Stimulated activated CD8-positive, alpha-beta memory T cell treated with anti-CD3 and anti-CD28 coated beads, Interleukin-4, amount 100 ng/mL, for 48 hours (primary cell): ENCODE data around the gene NMT1.

Source experiments
- DNase-seq: peaks from one replicate; pipeline ENCODE4 v3.0.0-alpha.2; 2020

NMT1 gene

GRCh38 chr17:45106582-45106981 lies 45.5 kb downstream of the NMT1 start:
- no peak for DNase-seq

- DNase-seq: no peak
Measured at GRCh38 chr17:45107293-45108010, 46.3 kb downstream of the NMT1 start.

GRCh38 chr17:45108051-45108450 lies 46.9 kb downstream of the NMT1 start:
- no peak for DNase-seq

- no peak for DNase-seq
Measured at GRCh38 chr17:45108595-45109521, 47.7 kb downstream of the NMT1 start.

GRCh38 chr17:45110676-45111611 lies 49.8 kb downstream of the NMT1 start:
- no peak for DNase-seq

GRCh38 chr17:45111850-45112249 lies 50.7 kb downstream of the NMT1 start:
- no peak for DNase-seq

GRCh38 chr17:45112559-45113423 lies 51.7 kb downstream of the NMT1 start:
- no peak for DNase-seq

- no peak for DNase-seq
Measured at GRCh38 chr17:45113424-45113754, 52.3 kb downstream of the NMT1 start.

- no peak for DNase-seq
Measured at GRCh38 chr17:45114117-45114932, 53.2 kb downstream of the NMT1 start.

GRCh38 chr17:45115015-45115625 lies 54.0 kb downstream of the NMT1 start:
- no peak for DNase-seq

- DNase-seq: no peak
Measured at GRCh38 chr17:45115871-45116270, 54.8 kb downstream of the NMT1 start.

GRCh38 chr17:45116434-45117016 lies 55.4 kb downstream of the NMT1 start:
- DNase-seq: no peak

GRCh38 chr17:45117334-45117733 lies 56.2 kb downstream of the NMT1 start:
- no peak for DNase-seq

- no peak for DNase-seq
Measured at GRCh38 chr17:45117848-45118646, 56.9 kb downstream of the NMT1 start.

GRCh38 chr17:45118691-45119090 lies 57.6 kb downstream of the NMT1 start:
- DNase-seq: no peak

GRCh38 chr17:45119964-45120363 lies 58.8 kb downstream of the NMT1 start:
- no peak for DNase-seq

- no peak for DNase-seq
Measured at GRCh38 chr17:45120558-45120957, 59.4 kb downstream of the NMT1 start.

- DNase-seq: no peak
Measured at GRCh38 chr17:45121055-45121454, 59.9 kb downstream of the NMT1 start.

- no peak for DNase-seq
Measured at GRCh38 chr17:45123076-45123770, 62.1 kb downstream of the NMT1 start.
